OCI-LY1 (cell line): Measurements from ENCODE around the gene SPAG4.

Experiments
- CTCF ChIP-seq: fragments of 200-600 bp; sonication (generic), shearing (Covaris generic); IDR thresholded peaks from 2 replicates; pipeline ENCODE4 v1.5.1; 2017; ENCODE audit warnings: mild to moderate bottlenecking, antibody characterized with exemption, low read length, moderate library complexity, mixed read lengths
- EZH2 ChIP-seq: fragments of 200-600 bp; sonication (generic), shearing (Covaris generic); IDR thresholded peaks from 2 replicates; pipeline ENCODE4 v1.8.0; 2017; ENCODE audit warnings: borderline replicate concordance, mixed run types, mild to moderate bottlenecking, antibody characterized with exemption, low read length, moderate library complexity, mixed read lengths

GRCh38 chr20:35588397-35588796 is 27.2 kb upstream of the SPAG4 start:
- TF ChIP-seq CTCF = no peak
- TF ChIP-seq EZH2 = no peak
